Hypothalamus (tissue), 51 donors: ENCODE measurements around the gene INPP5D.
"Not testable (repeated sequence)": the region's sequence is repeated elsewhere in the genome, so short reads cannot be mapped to it uniquely, and the experiment has no call there.

Experiments
- DNase-seq, 51 donors: peaks; one replicate each; lab custom pipeline; 2025; lab: John Stamatoyannopoulos, UW

Gene INPP5D

GRCh38 chr2:233051241-233052149, 8.6 kb upstream of the INPP5D start:
- DNase-seq: no peak

GRCh38 chr2:233052517-233052916, 7.6 kb upstream of the INPP5D start:
- DNase-seq: not testable (repeated sequence)

GRCh38 chr2:233053928-233054784, 6.0 kb upstream of the INPP5D start:
- peak in 26 of 51 donors; percentile 16 to 76 (median 38) for DNase-seq

- DNase-seq: no peak
Observed at GRCh38 chr2:233055362-233055761, 4.8 kb upstream of the INPP5D start.

DNA sequence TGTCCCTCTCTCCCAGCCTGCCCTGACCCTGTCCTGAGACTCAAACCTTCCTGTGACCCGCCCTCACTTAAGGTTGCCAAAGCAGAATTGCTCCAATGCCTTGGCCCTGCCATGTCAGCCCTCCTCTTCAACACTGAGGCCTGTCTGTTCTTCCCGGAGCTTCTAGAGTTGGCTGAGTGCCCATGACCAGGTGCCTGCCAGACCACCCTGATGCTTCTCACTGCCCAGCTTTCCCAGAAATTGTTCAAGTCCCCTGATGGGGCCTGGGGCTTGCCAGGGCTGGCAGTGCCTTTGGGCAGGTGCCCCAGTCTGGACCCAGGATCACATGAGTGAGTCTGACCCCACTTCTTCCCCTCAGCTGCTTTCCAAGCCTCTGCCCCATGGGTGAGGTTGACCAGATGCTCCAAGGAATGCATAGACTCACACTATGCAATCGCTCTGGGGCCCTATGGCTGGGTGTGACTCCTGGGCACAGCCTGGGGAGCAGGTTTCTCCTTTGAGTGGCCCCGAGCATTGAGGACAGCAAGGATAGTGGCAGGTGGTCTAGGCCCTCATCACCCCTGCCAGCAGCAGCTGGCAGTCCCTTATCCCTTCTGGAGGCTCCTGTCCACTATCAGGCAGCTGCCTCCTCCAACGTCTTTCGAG, 3.1 kb upstream of the INPP5D start:
- DNase-seq: peak in 1 of 51 donors; percentile 9

GRCh38 chr2:233058717-233059546, 1.2 kb upstream of the INPP5D start:
- DNase-seq: no peak

- DNase-seq: no peak
Observed at GRCh38 chr2:233059547-233059796, 670 bp upstream of the INPP5D start.

DNA sequence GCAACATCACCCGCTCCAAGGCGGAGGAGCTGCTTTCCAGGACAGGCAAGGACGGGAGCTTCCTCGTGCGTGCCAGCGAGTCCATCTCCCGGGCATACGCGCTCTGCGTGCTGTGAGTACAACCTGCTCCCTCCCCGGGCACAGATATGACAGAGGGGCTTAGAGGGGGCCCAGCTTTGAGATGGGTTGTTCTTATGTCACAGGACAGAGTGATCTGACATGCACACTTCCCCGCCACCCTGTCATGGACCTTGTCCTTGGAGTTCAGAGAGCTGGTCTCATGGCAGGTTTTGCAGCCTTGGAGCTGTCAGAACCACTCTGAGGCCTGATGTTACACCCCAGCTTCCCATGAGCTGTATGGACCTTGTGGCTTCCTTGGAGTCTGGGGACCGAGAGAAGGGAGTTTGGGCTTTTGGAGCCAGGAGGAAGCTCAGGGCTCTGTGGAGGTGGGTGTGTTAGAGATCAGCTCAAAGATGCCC, 398 bp downstream of the INPP5D start:
- DNase-seq: no peak

DNA sequence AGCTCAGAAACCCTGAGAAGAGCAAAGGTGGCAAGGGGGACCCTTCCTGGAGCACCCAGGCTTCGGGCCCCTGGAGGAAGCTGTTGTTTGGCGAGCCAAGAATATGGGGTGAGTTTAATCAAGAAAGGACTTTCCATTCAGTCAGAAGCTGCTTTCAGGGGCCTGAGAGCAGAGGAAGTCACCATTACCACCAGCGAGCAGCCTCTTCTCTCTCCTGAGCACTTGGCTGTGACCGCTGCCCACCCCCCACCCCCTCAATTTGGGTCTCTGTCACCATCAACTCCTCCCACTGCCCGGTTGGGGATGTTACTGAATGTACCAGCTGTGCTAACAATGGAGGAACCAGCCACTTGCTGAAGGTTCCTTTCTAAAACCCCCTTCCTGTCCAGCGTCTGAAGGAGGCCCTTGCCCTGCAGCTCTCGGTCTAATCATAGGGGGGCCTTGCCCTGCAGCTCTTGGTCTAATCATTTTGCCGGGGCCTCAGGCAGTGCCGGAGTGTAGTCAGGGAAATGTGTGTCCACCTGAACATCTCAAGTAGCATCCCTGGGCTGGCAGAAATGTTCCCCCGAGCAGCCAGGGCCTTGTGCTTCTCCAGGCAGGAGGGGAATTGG, 943 bp downstream of the INPP5D start:
- peak in 1 of 51 donors; percentile 24 for DNase-seq

DNA sequence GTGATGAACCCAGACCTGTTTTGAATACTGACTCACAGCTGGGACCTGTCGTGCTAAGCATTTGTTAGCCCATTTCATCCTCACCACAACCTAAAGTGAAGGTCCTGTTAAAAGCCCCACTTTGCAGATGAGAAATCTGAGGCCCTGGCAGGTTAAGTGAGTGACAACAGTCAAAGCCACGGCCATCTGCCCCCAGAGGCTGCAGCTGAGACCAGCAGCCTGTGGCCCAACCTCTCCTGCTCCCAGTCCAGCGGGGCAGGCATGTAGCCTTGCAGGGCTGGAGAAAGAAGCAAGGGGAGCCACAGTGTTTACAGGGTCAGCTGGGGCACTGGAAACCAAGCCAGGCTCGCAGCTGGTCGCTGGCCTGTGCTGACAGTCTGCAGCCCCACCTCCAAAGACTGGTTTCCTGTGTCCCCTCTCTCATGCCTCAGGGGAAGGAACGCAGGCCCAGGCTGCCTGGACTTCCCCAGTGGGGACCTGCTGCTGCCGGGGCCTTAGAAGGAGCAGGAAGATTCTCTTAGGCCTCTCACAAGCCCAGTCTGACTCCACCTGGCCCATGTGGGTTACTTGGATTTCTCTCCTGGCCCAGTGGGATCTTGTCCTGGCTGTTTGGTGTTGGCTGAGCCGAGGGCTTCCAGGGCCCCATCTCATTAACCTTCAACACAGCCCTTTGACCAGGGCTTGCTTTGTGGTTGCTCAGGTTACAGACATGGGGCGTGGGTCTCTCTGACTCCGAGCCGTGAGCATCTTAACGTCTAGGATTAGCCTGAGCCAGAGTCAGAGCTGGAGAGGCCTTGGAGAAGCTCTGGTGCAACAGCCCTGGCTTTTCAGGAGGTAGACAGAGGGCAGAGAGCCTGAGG, 1.7 kb downstream of the INPP5D start:
- peak in 1 of 51 donors; percentile 24 for DNase-seq

- no peak for DNase-seq
Observed at GRCh38 chr2:233062451-233062850, 2.3 kb downstream of the INPP5D start.

DNA sequence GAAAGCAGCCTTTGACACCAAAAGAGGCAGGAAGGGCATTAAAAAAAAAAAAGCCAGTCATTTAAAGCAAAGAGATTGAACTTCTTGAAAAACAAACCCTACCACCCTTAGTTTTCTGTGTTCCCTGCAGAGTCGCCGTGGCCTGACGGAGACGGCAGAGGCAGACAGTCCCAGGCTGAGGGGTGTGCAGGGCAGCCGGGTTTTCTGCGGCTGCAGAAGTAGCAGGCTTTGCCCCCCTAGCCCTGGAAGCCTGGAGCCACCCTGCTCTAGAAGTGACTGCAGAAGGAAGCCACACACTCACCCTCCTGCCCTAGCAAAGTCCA, 2.8 kb downstream of the INPP5D start:
- DNase-seq: no peak

DNA sequence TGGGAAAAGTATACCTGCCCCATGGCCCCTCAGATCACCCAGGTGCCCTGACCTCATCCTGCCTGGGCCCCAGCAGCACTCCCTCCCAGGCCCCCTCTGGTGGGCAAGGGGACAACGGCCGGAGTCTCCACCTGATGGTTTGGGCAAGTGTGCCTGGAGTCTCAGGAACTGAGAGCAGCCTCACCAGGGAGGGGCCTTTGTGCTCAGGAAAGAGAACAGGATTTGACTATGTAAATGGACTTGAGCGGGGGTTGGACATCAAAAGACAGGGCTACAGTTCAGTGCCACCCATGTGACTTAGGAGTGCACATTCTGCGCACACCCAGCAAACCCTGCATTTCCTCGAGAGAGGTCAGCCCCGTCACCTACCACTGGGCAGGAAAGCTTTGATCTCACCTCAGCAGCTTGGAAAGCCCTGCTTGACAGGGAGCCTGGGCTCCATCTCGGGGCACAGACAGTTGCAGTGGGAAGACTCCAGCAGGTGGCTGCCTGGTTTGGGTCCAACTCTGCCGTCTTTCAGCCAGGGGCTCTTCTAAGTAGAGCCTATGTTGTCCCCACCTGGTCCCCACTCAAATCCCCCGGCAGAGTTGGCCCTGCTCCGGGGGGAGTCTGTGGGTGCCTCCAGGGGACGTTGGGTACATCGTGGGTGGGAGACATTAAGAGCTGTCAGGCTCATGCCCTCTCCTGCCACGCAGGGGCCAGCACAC, 3.3 kb downstream of the INPP5D start:
- DNase-seq: no peak

GRCh38 chr2:233063976-233064411, 3.9 kb downstream of the INPP5D start:
- DNase-seq: no peak

DNA sequence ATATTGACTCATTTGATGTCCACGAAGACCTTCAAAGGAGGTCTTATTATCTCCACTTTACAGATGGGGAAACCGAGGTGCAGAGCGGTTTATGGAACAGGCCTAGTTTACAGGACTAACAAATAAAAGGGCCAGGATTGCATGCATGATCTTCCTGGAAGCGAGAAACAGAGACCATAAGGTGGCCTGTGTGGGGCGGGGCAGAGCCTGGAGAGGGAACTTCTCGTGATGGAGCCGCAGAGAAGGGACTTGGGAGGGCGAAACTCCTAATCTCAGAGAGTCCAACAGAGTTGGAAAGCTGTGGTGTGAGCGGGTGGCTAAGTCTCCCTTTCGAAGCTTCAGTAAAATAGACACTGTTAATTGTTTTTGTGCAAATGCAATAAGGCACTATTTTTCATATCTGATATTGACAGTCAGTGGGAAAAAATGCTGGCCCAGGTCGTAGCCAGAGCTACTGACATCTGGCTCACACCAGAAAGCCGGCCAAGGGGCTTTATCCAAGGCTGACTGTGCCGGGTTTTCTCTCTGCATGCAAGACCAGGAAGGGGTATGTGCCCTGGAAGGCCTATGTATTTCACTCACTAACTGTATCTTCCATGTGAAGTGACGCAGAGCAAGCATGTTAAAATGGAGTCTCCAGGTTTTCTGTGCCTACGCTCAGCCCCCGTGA, 4.5 kb downstream of the INPP5D start:
- DNase-seq: no peak

DNA sequence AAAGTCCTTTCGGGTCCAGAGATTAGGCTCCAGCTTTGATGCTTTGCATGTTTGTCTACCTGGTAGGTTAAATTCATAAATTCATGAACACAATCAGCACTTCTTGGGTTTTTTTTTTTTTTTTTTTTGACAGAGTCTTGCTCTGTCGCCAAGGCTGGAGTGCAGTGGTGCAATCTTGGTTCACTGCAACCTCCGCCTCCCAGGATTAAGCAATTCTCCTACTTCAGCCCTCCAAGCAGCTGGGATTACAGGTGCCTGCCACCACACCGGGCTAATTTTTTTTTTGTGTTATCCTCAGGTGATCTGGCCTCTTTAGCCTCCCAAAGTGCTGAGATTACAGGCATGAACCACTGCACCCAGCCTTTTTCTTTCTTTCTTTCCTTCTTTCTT, 5.1 kb downstream of the INPP5D start:
- not testable (repeated sequence) for DNase-seq

DNA sequence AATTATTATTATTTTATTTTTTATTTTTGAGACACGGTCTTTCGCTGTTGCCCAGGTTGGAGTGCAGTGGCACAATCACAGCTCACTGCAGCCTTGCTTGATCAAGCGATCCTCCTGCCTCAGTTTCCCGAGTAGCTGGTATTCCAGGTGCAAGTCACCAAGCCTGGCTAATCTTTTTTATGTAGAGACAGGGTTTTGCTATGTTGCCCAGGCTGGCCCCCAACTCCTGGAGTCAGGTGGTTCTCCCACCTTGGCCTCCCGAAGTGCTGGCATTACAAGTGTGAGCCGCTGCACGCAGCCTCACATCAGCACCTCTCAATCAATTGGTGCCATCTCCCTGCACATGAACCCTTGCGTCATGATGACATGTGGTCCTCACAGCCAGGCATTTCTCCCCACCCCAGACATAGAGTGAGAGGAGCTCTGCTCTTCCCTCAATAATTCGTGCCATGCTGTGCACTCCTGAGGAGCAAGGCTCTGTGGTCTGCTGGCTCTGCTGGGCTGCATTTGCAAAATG, 5.9 kb downstream of the INPP5D start:
- DNase-seq: no peak
